Fibroblast of upper back skin (primary cell): ENCODE measurements around the gene RNF212.

Source experiments
- DNase-seq: peaks from one replicate; pipeline ENCODE4 v3.0.0-alpha.2; 2013

Gene RNF212

DNA sequence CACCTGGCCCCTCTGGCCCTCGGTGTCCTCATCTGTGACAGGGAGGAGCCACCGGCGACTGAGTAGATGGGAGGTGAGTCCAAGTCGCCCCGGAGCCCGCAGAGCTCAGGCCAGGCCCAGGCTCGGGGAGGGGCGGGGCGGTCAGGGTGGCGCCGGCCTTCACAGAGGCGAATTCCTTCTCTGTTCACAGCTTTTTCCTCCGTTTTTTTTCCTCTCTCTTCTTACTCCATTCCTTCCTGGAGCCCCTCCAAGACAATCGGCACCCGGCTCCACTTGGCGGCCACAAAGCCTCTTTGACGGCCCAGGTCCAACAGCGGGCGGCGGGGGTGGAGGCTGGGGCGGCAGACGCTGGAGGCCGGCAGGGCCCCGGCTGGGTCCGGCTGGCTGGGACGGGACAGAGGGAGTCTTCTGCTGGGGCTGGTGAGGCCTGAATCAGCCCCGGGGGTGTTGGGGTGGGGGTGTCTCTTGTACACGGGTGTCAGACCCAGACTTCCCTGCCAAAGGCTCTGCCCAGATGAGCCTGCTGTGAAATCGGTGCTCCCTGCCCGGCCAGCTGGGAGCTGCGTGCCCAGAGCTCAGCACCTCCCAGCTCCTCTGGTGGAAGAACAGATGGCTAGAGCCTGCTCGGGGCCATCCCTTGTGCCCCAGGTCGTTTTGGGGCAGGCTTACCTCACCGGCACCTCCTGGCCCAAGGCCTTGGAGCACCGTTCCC, 79.4 kb downstream of the RNF212 start:
- DNase-seq = peak; percentile 59

DNA sequence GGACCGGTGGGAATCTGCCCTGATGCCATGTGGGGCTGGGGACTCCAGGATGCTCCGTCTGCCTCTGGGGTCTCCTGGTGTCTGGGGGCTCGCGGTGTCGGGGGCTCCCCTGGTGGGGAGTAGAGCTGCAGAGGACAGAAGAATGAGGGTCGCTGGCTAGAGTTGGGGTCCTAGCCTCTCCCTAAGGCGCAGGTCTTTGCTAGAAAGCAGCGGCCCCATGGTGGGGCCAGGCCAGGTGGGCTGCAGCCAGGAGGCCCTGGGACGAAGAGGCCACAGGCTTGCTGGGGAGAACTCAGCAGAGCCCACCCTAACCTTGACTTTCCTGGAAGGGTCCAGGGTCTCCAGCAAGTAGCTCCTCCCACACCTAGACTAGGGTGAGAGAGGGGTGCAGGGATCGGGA, 80.5 kb downstream of the RNF212 start:
- no peak for DNase-seq

DNA sequence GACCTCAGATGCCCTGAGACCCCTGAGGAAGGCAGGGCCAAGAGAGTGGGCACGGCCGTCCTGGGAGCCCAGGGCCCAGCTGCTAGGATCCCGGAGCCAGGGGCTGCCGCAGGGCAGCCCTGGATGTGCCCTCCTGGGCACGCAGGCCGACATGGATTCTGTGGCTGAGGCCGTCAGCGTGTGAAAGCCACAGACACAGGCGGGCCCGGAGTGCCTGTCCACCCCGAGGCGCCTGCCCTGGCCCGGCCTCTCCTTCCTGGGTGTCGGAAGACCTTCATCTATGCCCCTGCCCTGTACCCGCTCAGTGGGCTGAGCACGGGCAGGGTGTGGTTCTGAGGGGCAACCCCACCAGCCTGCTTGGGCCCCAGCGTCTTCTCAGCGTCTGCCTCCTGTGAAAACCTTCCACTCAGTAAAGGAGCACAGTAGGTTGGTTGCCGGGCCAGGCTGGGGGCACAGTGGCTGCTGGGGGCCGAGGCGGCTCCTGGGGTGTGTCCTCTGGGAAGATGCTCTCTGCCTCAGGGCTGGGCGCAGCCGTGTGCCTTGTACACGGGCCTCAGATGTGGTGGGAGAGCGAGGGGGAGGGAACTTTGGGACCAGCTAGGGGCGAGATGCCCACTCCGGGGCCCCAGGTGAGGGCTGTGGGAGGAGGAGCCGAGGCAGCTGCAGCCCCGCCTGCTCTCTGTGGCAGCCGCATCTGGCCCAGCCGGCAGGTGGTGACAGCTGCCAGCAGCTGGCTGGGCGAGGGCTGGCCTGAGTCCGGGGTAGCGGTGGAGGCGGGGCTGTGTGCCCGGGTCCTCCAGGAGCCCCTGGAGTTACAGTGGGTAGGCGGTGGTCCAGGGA, 81.2 kb downstream of the RNF212 start:
- no peak for DNase-seq

DNA sequence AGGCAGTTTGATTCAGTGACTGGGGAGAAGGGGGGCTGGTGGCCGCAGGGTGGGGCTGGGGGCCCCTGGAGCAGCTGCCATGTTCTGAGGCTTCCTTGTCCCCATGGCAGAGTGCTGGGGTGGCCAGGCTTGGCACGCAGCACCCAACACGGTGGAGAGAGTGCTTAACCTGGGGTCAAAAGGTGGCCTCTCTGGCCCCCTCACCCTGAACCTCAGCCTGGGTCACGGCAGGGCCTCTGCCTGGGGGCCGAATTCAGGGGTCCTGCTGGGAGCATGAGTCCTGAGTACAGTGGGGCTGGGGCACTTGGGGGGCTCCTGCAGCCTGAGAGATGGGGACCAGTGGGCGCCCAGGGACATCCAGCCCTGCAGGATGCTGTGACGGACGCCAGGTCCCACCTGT, 82.0 kb downstream of the RNF212 start:
- no peak for DNase-seq

DNA sequence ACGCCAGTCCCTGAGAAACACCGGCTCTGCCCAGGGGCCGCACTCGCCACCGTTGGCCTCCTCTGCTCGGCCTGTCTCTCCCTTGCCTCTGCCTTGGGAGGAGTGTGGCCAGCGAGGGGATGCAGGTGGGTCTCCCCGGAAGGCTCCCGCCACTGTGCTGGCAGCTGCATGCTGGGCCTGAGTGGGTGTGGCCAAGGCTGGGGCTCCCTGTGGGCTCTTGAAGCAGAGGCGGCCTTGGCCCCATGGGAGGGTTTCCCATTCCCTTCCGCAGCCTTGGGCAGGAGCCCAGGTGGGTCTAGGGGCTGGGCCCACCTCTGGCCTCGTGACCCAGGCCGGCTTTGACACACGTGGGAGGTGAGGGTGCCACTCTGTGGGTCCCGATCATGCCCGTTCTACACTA, 82.8 kb downstream of the RNF212 start:
- no peak for DNase-seq

DNA sequence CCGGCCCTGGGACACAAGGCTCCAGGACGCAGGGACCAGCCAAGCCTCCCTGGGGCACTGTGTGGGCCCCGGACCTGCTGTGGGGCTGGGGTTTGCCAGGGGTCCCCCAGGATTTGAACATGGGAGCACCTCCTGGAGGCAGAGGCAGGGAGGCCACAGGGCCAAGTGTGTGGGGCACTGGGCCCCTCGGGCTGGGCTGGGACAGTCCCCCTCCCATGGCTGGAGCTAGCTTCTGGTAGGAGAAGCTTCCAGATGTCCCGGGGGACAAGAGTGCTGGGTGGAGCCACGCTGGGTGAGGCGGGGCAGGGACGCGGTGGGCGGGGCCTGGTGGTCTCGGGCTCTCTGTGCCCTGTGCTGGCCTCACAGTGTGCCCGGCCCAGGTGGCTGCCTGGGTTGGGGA, 83.3 kb downstream of the RNF212 start:
- DNase-seq = no peak

DNA sequence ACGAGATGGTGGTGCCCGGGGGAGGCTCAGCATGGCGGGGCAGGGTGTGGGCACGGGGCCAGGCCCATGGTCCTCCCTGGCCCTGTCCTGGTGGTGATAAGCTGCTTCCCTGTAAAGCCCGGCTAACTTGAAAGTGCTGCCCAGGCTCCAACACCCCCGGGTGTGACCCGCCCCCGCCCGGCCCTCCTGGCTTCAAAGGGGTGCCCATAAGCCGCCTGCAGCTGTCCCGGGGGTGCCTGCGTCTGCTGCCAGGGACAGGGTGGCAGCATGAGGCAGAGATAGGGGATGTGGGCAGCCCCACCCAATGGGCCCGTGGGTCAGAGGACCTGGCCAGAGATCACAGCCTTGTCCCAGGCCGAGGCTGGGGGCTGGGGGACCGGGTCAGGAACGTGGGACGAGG, 83.8 kb downstream of the RNF212 start:
- no peak for DNase-seq

DNA sequence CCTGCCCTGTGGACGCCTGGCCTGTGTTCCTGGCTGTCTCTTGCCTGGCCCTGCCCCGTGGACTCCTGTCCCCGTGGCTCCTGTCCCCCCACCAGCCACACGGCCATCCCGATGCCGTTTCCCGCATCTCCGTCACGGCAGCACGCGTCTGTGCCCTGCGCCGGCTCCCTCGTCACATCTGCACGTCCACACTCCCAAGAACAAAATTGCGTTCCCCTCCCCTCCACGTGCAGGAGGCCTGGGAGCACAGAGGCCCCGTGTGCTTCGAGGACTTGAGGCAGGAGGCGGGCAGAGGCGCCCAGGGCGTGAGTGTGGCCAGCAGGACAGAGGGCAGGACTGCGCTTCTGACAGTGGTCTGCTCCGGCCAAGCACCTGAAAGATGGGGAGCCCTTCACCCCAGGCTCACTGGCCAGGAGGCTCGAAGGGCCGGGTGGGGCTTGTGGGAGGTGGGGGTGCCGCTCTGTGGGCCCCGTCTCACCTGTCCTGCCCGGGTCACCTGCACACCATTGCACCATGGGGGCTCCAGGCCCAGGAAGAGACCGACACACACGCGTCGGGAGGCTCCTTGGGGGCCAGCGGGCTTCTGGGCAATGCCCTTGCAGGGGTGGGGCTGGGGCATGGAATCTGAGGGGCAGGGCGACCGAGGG, 84.7 kb downstream of the RNF212 start:
- DNase-seq = no peak

DNA sequence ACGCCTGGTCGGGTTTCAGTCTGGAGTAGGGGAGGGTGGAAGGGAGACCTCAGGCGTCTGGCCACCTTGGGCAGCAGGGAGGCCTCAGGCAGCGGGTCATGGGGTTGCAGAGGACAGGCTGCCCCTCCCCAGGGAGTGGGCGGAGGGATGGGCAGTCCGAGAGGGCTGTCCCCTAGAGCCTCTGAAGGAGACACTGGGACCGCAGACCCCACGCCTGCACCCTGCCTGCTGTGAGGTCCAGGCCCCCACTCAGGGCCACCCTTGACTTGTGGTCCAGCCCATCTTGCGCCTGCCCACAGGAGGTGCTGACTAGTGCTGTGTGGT, 85.5 kb downstream of the RNF212 start:
- no peak for DNase-seq

DNA sequence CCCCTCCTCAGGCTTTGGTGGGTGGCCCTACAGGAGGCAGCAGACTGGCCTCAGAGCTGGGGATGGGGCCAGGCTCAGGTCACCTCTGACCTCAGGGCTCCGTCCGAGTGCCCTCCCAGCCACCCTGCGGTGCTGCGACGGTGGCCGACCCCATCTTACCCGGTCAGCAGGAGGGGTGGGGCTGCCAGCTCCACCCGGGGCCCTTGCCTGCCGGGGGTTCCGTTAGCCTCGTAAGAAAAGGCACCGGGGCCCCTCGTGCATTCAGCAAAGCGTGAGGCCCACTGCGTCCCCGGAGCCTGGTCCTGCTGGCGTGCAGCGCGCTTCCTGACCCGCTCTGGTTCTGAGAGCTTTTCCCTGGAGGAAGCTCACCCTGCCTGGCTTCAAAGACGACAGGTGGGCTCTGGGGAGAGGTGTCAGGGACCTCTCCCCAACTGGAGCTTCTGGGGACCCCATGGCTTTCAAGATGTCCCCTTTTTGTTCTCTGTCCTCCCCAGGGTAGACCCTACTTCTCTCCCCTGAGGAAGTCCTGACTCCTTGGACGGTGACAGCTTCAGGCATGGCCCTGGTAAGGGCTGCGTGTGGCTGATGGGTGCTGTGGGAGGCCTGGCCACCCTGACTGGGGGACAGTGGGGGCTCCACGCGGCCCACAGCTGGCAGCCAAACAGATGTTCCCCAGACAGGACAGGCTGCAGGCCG, 86.0 kb downstream of the RNF212 start:
- DNase-seq = no peak

DNA sequence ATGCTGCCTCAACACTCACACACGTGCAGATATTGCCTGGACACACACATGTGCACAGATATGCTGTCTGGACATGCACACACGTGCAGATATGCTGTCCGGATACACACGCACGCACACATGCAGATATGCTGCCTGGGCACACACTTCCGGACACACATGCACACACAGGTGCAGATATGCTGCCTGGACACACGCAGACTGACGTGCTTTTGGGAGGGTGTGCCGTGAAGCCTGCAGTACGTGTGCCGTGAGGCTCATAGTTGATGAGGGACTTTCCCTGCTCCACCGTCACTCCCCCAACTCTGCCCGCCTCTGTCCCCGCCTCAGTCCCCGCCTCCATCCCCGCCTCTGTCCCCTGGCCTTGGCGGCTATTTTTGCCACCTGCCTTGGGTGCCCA, 87.2 kb downstream of the RNF212 start:
- no peak for DNase-seq

DNA sequence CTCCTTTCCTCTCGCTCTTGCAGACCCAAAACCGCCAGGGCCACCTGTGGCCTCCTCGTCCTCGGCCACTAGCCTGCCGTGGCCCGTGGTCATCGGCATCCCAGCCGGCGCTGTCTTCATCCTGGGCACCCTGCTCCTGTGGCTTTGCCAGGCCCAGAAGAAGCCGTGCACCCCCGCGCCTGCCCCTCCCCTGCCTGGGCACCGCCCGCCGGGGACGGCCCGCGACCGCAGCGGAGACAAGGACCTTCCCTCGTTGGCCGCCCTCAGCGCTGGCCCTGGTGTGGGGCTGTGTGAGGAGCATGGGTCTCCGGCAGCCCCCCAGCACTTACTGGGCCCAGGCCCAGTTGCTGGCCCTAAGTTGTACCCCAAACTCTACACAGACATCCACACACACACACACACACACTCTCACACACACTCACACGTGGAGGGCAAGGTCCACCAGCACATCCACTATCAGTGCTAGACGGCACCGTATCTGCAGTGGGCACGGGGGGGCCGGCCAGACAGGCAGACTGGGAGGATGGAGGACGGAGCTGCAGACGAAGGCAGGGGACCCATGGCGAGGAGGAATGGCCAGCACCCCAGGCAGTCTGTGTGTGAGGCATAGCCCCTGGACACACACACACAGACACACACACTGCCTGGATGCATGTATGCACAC, 88.3 kb downstream of the RNF212 start:
- DNase-seq = no peak

DNA sequence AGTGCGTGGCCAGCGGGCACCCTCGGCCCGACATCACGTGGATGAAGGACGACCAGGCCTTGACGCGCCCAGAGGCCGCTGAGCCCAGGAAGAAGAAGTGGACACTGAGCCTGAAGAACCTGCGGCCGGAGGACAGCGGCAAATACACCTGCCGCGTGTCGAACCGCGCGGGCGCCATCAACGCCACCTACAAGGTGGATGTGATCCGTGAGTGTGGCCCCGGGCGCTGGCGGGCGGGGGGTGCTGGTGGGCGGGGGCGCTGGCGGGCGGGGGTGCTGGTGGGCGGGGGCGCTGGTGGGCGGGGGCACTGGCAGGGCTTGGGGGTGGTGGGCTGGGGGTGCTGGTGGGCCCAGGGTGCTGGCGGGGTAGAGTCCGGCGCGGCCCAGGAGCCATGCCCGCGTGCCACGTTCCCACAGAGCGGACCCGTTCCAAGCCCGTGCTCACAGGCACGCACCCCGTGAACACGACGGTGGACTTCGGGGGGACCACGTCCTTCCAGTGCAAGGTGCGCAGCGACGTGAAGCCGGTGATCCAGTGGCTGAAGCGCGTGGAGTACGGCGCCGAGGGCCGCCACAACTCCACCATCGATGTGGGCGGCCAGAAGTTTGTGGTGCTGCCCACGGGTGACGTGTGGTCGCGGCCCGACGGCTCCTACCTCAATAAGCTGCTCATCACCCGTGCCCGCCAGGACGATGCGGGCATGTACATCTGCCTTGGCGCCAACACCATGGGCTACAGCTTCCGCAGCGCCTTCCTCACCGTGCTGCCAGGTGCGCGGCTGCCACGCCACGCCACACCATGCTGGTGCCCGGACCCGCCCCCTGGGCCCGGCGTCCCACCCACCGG, 89.2 kb downstream of the RNF212 start:
- no peak for DNase-seq

DNA sequence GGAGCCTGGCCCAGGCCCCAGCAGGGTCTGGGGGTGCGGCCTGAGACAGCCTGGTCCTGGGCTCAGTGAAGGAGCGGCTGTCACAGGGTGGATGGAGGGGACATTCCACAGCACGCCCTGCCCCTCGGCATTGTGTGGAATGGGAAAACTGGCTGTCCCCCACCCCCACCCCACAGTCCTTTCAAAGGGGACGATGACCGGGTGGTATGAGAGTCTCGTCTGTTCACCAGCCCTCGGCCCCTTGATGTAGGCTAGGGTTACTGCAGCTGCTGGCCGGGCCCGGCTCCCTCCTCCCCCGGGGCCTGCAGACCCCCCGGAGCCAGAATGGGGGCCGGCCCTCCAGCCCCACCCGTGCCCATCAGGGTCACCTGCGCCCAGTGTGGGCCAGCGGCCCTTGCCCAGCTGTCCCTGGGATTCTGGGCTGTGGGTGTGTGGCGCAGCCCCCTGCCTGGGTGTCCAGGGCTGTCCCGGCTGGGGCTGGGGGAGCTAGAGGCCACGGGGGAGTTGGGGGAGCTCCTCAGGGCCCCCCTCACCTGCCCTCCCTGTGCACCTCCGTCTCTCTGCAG, 90.2 kb downstream of the RNF212 start:
- no peak for DNase-seq

DNA sequence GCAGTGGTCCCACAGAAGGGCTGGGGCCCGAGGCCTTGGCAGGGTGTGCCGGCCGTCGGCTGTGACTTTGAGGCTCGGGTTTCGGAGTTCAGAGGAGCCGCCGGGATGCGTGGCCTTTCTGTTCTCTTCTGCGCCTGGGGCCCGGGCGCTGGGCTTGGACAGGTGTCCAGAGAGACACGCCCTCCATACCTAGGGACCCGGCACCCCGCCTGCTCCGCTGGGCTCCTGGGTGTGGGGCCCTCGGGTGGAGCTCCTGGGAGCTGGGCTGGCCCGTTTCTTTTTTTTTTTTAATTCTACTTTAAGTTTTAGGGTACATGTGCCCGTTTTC, 90.7 kb downstream of the RNF212 start:
- no peak for DNase-seq

DNA sequence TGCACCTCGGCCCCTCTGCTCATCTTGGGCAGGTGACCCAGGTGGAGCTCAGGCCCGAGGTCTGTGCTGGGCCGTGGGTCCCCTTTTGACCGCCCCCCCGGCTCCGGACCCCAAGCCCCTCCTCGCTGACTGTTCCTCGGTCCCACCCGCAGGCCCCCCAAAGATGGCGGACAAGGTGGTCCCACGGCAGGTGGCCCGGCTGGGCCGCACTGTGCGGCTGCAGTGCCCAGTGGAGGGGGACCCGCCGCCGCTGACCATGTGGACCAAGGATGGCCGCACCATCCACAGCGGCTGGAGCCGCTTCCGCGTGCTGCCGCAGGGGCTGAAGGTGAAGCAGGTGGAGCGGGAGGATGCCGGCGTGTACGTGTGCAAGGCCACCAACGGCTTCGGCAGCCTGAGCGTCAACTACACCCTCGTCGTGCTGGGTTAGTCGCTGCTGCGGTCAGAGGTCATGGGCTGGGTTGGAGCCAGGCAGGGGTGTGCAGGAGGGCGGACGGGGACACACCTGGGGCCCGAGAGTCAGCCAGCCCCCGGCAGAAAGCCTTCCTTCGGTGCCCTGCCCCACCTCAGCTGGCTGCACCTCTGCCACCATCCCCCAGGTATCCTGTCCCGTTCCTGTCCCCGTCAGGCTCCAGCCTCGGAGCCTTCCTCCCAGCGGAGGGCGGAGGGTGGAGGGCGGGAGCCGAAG, 91.2 kb downstream of the RNF212 start:
- no peak for DNase-seq
